H1 (cell line): Measurements from ENCODE around the gene CRYBG1.

Experiments used
- CEBPB ChIP-seq: IDR thresholded peaks from 2 replicates; pipeline ENCODE4 v1.6.1; 2012; ENCODE audit warnings: low read depth, low read length
- HDAC2 ChIP-seq, 2 experiments: fragments of 300-600 bp in 1 of 2; sonication (generic) in 1 of 2; IDR thresholded peaks; 2 replicates each; pipeline ENCODE4 v1.6.1; 2011 to 2012; ENCODE audit warnings: low read depth in 2 of 2, low read length in 2 of 2, mild to moderate bottlenecking in 2 of 2, moderate library complexity in 2 of 2, borderline replicate concordance in 1 of 2, inconsistent platforms in 1 of 2
- TAF1 ChIP-seq: IDR thresholded peaks from 2 replicates; pipeline ENCODE4 v1.6.1; 2011; ENCODE audit warnings: mild to moderate bottlenecking, low read depth, low read length
- TF ChIP-seq, protein P1 (sequence below), 3 experiments: IDR thresholded peaks; 1 replicate in 2 of 3; 2 replicates in 1 of 3; pipeline versions ENCODE4 v1.5.1 to v1.6.1; 2011; ENCODE audit warnings: low read length in 3 of 3, mild to moderate bottlenecking in 3 of 3, inconsistent platforms in 2 of 3, low read depth in 1 of 3, moderate library complexity in 1 of 3; ENCODE audit not compliant: insufficient read depth in 1 of 3; ENCODE audit errors: control extremely low read depth in 1 of 3
- TF ChIP-seq, protein P2 (sequence below): IDR thresholded peaks from 2 replicates; pipeline ENCODE4 v1.6.1; 2012; ENCODE audit warnings: inconsistent platforms

DNA sequence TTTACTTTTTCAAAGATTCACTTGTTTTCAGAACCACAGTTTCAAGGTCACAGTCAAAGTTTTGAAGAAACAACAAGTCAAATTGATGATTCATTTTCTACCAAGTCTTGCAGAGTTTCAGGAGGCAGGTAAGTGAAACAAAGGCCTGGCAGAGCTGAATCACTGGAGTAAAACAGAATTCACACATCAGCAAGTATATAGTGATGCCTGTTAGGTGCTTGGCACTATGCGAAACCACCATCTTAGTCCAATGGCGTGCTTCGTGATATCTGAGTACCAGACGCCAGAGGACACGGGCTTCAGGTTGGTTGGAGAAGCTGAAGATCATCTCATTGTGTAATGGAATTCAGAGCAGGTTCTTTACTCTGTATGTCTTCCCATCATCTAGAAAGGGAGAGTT is 192.9 kb downstream of the CRYBG1 start:
- TF ChIP-seq, protein P1, sequence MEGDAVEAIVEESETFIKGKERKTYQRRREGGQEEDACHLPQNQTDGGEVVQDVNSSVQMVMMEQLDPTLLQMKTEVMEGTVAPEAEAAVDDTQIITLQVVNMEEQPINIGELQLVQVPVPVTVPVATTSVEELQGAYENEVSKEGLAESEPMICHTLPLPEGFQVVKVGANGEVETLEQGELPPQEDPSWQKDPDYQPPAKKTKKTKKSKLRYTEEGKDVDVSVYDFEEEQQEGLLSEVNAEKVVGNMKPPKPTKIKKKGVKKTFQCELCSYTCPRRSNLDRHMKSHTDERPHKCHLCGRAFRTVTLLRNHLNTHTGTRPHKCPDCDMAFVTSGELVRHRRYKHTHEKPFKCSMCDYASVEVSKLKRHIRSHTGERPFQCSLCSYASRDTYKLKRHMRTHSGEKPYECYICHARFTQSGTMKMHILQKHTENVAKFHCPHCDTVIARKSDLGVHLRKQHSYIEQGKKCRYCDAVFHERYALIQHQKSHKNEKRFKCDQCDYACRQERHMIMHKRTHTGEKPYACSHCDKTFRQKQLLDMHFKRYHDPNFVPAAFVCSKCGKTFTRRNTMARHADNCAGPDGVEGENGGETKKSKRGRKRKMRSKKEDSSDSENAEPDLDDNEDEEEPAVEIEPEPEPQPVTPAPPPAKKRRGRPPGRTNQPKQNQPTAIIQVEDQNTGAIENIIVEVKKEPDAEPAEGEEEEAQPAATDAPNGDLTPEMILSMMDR (IDR thresholded peaks at IDR 0.05; ENCODE audit: control extremely low read depth in 1 of 3, insufficient read depth in 1 of 3, low read depth in 1 of 3, low read length in 3 of 3): no peak
- TF ChIP-seq, protein P2, sequence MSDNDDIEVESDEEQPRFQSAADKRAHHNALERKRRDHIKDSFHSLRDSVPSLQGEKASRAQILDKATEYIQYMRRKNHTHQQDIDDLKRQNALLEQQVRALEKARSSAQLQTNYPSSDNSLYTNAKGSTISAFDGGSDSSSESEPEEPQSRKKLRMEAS: no peak
- TF ChIP-seq HDAC2 (IDR thresholded peaks at IDR 0.05; ENCODE audit: borderline replicate concordance in 1 of 2, low read depth in 2 of 2, low read length in 2 of 2) (no peak), TAF1 (no peak), CEBPB (no peak)
